ENCODE measurements around the gene INPP5D. TPM values are rescaled to one million over a fixed set of nuclear protein-coding genes. Genes with fewer than 3 reads are reported as not detected.

The INPP5D gene
- total RNA-seq, 4 donors from 2014 or later, result 26.6 to 40.6 (median 27.0) TPM

DNA sequence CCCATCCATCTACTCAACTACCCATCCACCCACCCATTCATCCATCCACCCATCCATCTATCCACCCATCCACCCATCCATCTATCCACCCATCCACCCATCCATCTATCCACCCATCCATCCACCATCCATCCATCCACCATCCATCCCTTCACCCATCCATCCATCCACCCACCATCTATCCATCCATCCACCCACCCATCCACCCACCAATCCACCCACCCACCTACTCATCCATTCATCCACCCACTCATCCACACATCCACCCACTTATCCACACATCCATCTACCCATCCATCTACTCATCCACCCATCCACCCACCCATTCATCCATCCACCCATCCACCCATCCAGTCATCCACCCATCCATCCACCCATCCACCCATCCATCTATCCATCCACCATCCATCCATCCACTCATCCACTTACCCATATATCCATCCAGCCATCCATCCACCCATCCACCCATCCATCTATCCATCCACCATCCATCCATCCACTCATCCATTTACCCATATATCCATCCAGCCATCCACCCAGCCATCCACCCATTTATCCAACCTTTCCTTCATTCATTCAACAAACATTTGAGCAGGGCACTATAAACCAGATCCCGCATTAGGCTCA lies 45.0 kb upstream of the INPP5D start:
- TF ChIP-seq, protein P1, sequence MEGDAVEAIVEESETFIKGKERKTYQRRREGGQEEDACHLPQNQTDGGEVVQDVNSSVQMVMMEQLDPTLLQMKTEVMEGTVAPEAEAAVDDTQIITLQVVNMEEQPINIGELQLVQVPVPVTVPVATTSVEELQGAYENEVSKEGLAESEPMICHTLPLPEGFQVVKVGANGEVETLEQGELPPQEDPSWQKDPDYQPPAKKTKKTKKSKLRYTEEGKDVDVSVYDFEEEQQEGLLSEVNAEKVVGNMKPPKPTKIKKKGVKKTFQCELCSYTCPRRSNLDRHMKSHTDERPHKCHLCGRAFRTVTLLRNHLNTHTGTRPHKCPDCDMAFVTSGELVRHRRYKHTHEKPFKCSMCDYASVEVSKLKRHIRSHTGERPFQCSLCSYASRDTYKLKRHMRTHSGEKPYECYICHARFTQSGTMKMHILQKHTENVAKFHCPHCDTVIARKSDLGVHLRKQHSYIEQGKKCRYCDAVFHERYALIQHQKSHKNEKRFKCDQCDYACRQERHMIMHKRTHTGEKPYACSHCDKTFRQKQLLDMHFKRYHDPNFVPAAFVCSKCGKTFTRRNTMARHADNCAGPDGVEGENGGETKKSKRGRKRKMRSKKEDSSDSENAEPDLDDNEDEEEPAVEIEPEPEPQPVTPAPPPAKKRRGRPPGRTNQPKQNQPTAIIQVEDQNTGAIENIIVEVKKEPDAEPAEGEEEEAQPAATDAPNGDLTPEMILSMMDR (IDR thresholded peaks at IDR 0.05; ENCODE audit: low read depth), result no peak

DNA sequence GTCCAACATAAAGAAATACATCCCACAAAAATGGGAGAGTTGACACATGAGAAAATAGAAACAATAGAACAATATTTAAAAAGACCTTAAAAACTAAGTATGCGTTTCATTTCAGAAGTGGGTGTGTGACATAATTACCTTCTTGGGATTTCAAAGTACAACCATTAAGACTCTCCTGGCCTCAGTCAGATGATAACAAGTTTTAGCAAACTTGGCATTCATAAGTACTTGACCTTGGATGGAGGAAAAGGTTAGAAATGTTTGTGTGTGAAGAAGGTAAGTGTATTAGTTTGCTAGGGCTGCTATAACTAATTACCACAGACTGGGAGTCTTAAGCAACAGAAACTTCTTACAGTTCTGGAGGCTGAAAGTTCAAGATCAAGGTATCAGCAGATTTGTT lies 42.2 kb upstream of the INPP5D start:
- TF ChIP-seq, protein P1 (IDR thresholded peaks at IDR 0.05; ENCODE audit: low read depth), result no peak

DNA sequence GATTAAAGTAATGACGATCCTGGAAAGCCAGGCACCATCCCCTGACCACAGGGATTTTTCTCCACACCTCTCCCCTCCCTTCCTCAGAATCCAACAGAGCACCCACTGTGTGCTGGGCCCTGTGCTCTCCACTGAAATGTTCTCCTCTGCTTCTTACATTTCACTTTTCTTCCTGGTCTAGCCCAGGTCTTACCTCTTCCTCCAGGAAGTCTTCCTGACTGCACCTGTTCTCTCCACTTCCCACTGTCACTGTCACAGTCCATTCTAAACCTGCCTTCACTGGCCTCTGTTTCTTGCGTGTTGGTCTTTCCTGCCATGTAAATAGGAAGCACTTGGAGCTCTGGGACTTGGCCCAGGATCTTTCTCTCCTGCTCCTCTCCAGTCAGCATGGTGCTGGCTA lies 39.7 kb upstream of the INPP5D start:
- TF ChIP-seq, protein P1 (IDR thresholded peaks at IDR 0.05; ENCODE audit: low read depth), result no peak

DNA sequence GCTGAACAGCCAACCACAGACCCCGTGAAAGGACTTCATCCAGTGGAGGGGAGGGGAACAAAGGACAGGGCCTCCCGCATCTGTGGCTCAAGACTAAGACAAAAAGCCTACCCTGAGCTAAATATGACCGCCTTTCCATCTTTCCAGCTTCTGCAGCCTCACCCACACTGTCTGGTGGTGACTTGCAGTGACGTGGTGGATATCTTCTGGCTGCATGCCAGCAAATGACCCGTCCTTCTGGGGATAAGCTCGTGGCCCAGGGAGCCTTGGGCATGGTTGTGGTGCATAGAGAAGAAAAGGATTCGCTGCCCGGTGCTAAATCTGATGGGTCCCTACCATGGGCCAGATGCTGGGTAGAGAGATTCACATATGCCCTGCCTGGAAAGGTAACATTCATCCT lies 38.4 kb upstream of the INPP5D start:
- TF ChIP-seq, protein P1 (IDR thresholded peaks at IDR 0.05; ENCODE audit: low read depth), result no peak

DNA sequence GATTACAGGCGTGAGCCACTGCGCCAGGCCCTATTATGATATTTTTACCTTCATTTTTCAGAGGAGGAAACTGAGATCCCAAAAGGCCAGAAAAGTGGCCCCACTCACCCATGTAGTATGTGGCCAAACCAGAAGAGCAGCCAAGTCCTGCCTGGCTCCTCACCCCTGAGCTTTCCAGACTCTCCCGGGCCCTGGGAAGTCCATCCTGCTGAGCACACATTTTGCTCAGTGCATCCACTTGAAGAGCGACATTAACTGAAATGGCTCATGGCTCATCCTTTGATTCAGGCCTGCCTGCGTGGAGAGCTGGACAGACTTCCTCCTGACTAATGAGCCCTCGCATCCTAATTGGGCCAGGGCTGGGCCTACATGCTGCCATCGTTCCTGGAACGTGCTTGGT lies 37.6 kb upstream of the INPP5D start:
- TF ChIP-seq, protein P1 (IDR thresholded peaks at IDR 0.05; ENCODE audit: low read depth), result no peak

DNA sequence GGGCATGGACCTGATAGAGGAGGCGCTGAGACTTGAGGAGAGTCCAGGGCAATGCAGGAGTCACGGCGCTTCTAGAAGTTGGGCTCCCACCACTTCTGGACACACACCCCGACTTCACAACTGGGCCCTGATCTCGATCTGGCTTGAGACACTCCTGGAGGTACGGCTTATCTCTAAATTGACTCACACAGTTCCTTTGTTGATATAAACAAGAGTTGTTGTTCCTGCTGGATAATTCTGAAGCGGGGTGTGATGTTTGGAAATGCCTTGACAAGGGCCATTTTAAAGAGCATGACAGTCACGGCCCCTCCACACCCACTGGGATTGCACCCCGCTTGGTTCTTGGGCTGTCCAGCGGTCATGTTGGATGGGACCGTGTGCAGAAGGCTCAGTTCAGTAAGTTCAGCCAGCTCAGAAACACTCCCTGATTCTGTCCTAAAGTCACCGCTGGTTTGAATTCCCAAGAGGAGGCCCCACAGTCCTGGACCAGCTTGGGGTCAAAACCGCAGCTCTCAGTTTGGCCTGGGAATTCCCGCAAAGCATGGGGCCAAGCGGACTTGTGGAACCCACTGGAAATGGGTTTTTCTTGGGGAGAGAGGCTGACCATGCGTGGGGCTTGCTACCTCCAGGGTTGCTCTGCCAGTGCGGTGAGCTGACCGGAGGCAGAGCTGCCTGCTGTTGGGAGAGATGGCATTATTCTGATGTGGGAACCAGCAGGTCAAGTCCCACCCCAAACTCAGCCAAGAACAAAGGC lies 37.0 kb upstream of the INPP5D start:
- TF ChIP-seq, protein P1 (IDR thresholded peaks at IDR 0.05; ENCODE audit: low read depth), result no peak

DNA sequence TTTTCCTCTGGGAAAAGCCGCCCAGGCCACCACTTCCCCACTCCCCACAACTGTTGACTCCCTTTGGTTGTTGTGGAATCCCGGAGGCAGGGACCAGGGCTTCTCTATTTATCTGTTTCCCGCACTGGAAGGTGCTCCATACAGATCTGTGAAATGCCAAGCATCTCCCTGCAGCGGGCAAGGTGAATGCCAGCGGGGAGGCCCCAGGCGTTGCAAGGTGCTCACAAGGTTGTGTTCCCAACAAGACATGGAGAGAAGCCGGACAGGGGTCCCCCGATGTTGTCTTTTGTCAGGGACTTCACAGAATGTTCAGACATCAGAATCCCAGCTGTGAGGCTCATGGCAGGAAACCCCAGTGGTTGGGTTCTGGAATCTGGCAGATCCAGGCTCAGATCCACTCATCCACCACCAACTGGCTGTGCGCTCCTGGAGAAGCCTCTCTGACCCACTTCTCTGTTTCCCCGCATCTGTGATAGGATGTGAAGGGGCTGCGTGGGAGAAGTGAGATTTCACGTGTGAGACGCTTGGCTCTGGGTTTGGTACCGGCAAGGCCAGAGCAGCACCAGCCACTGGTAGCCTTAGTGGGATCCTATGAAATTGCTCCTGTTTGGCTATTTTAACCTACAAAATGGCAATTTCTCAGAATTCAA lies 36.3 kb upstream of the INPP5D start:
- TF ChIP-seq, protein P1 (IDR thresholded peaks at IDR 0.05; ENCODE audit: low read depth), result no peak
